ENCODE results near the gene CRYBA4.

CRYBA4 gene

DNA sequence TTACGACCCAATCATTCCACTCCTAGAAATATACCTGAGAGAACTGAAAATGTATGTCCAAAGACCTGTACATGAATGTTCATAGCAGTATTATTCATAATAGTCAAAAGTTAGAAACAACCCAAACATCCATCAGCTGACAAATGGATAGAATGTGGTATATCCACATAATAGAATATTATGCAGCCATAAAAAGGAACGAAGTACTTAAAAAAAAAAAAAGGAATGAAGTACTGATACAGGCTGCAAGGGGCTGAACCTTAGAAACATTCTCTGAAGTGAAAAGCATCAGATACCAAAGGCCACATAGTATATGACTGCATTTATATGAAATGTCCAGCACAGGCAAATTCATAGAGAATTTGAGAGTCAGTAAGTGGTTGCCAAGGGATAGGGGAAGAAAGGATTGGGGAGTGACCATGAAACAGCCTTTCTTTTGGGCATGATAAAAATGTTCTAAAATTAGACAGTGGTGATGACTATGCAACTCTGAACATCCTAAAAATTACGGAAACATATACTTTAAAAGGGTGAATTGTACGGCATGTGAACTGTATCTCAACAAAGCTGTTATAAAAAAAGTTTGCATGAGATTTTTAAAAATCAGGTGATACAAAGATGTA is 33.7 kb upstream of the CRYBA4 start:
- Histone ChIP-seq H3K9me3 (ENCODE audit: insufficient read depth, low read length) (no peaks in the 10 kb centered on the region), H3K9ac (ENCODE audit: insufficient read length, low read depth) (no peak overlapping the region), H3K4me3 (ENCODE audit: insufficient read length, low read depth) (no peak overlapping the region), H3K27me3 (ENCODE audit: insufficient read depth, insufficient read length) (no peaks in the 10 kb centered on the region), H3K36me3 (ENCODE audit: insufficient read depth, insufficient read length, low read length) (peaks cover 6% of the 10 kb centered on the region), H3K4me1 (ENCODE audit: insufficient read depth, insufficient read length) (peaks cover 10% of the 10 kb centered on the region)
- TF ChIP-seq ZNF274 (IDR thresholded peaks at IDR 0.05; ENCODE audit: low read depth, low read length) = no peak
- no peak for TF ChIP-seq SUZ12 (IDR thresholded peaks at IDR 0.05; ENCODE audit: extremely low read depth, insufficient read depth, insufficient read length)
- no peak for TF ChIP-seq YY1 (IDR thresholded peaks at IDR 0.05; ENCODE audit: insufficient read depth, insufficient read length)
- DNase-seq (ENCODE audit: low read depth, low spot score) = no peak

DNA sequence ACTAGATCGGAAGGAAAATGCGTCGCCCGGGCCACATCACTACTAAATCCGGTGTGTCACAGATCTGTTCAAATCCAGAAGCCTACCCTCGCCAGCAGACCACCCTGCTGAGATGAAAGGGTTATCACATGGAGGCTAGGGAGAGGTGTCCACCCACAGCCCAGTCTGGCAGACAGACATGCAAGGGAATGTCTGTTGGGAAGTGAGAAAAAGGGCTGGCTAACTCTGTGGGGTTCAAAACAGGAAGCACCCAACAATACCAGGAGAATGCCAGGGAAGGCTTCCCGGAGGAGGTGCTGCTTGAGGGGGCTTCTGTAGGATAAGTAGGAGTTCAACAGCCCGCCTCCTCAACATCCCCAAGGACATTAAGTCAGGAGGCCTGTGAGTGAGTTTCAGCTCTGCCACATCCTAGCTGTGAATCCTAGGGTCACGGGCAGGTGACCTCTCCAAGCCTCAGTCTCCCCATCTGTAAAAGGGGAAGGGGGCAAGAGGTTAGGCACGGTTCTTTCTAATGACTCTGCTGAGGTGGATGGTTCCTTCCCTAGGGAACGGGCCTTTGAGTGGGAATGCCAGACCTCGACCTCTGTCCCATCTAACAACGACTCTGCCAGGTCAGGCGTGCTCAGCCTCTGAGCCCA is 32.9 kb upstream of the CRYBA4 start:
- TF ChIP-seq ZNF274 (IDR thresholded peaks at IDR 0.05; ENCODE audit: low read depth, low read length) (no peak), YY1 (IDR thresholded peaks at IDR 0.05; ENCODE audit: insufficient read depth, insufficient read length) (no peak), SUZ12 (IDR thresholded peaks at IDR 0.05; ENCODE audit: extremely low read depth, insufficient read depth, insufficient read length) (no peak)
- peak overlapping the region; percentile 83 for H3K9ac ChIP-seq (ENCODE audit: insufficient read length, low read depth)
- peak overlapping the region; percentile 65 for H3K4me3 ChIP-seq (ENCODE audit: insufficient read length, low read depth)
- H3K36me3 ChIP-seq (ENCODE audit: insufficient read depth, insufficient read length, low read length) = peaks cover 4% of the 10 kb centered on the region
- H3K9me3 ChIP-seq (ENCODE audit: insufficient read depth, low read length) = no peaks in the 10 kb centered on the region
- H3K4me1 ChIP-seq (ENCODE audit: insufficient read depth, insufficient read length) = peaks cover 10% of the 10 kb centered on the region
- DNase-seq (ENCODE audit: low read depth, low spot score) = no peak
- H3K27me3 ChIP-seq (ENCODE audit: insufficient read depth, insufficient read length) = no peaks in the 10 kb centered on the region

DNA sequence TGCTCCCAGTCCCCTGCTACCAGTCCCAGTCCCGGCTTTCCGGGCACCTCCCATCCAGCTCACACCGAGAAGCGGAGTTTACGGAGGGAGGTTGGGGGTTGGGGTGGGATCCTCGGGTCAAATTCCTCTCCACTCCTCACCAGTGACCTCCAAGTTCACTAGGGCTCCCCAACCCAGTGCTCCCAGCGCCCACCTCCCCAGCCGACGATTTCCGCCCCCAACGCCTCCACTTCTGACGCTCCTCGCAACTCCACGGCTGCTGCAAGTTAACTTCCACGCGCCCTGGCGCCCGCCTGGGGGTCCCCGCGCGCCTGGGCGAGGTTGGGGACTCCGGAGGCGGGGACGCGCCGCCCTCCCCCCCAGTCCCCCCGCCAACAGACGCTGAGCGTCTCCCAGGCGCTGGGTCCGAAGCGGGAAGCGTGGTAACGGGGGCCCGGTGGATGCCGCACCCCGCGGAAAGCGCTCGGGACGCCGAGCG is 32.4 kb upstream of the CRYBA4 start:
- H3K4me1 ChIP-seq (ENCODE audit: insufficient read depth, insufficient read length) = peaks cover 10% of the 10 kb centered on the region
- TF ChIP-seq SUZ12 (IDR thresholded peaks at IDR 0.05; ENCODE audit: extremely low read depth, insufficient read depth, insufficient read length) (no peak), YY1 (IDR thresholded peaks at IDR 0.05; ENCODE audit: insufficient read depth, insufficient read length) (no peak), ZNF274 (IDR thresholded peaks at IDR 0.05; ENCODE audit: low read depth, low read length) (no peak)
- DNase-seq (ENCODE audit: low read depth, low spot score) = no peak
- H3K27me3 ChIP-seq (ENCODE audit: insufficient read depth, insufficient read length) = no peaks in the 10 kb centered on the region
- peak overlapping the region; percentile 83 for H3K9ac ChIP-seq (ENCODE audit: insufficient read length, low read depth)
- no peaks in the 10 kb centered on the region for H3K36me3 ChIP-seq (ENCODE audit: insufficient read depth, insufficient read length, low read length)
- peak overlapping the region; percentile 65 for H3K4me3 ChIP-seq (ENCODE audit: insufficient read length, low read depth)
- H3K9me3 ChIP-seq (ENCODE audit: insufficient read depth, low read length) = no peaks in the 10 kb centered on the region

DNA sequence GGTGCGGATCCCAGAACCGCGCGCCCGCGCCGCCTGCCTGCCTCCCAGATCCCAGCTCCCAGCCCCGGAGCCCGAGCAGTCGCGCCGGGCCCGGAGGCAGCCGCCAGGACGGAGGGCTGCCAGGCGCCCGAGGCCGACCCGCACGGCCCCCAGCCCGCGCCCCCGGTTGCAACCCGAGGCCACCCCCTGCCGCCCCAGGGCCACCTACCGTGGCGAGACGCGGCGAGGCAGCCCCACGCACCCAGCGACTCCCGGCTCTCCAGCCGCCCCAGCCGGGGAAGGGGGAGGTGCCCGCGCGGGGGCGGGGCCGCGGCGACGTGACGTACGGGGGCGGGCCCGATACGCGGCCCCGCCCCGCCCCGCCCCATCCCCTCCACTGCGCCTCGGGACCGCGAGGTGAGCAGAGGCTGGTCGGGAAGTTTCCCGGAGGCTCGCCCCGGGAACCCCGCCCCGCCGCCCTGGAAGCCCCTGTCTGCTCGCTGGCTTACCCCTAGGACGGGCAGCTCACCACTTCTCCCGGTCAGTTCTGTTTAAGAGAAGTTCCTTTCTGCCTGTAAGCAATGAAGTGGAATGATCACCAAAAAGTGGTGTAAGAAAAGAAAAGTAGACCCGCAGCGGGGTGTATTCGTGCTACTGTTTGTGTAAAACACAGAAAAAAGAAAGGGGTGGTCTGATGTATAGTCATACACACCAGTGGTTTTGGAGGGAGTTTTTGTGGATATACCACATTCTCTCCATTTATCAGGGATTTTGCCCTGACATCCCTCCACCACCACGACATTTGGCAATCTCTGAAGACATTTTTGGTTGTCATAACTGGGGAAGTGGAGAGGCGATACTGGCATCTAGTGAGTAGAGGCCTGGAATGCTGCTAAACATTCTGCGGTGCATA is 31.7 kb upstream of the CRYBA4 start, which contains the start of gene TPST2:
TSS of gene TPST2 (minus strand) at position 288 of the 892 bp plus-strand sequence. CDS start 48,502 bp downstream, outside the sequence.
- no peak for TF ChIP-seq ZNF274 (IDR thresholded peaks at IDR 0.05; ENCODE audit: low read depth, low read length)
- TF ChIP-seq YY1 (IDR thresholded peaks at IDR 0.05; ENCODE audit: insufficient read depth, insufficient read length) = no peak
- no peak for TF ChIP-seq SUZ12 (IDR thresholded peaks at IDR 0.05; ENCODE audit: extremely low read depth, insufficient read depth, insufficient read length)
- no peaks in the 10 kb centered on the region for H3K9me3 ChIP-seq (ENCODE audit: insufficient read depth, low read length)

DNA sequence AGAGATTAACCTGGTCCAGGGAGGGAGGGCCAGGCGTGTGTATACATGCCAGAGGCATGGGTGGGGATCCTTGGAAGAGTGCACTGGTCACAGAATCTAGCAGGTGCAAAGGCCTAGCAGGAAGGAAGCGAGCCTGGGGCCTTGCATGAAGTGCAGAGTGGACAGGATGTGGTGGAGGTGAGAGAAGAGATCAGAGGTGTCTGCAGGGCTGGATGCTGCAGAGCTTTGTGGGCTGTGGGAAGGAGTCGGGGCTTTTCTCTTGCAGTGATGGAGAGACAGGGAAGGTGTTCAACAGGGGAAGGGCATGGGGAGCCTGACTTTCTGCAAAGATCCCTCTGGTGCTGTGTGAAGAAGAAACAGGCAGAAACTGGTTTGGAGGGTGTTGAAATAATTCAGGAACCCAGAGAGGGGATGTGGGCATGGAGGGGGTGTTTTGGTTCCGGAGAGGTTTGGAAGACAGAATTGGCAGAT is 29.3 kb upstream of the CRYBA4 start:
- no peaks in the 10 kb centered on the region for H3K9me3 ChIP-seq (ENCODE audit: insufficient read depth, low read length)
- no peaks in the 10 kb centered on the region for H3K36me3 ChIP-seq (ENCODE audit: insufficient read depth, insufficient read length, low read length)
- TF ChIP-seq YY1 (IDR thresholded peaks at IDR 0.05; ENCODE audit: insufficient read depth, insufficient read length) (no peak), ZNF274 (IDR thresholded peaks at IDR 0.05; ENCODE audit: low read depth, low read length) (no peak), SUZ12 (IDR thresholded peaks at IDR 0.05; ENCODE audit: extremely low read depth, insufficient read depth, insufficient read length) (no peak)
- no peak overlapping the region for H3K4me3 ChIP-seq (ENCODE audit: insufficient read length, low read depth)
- no peaks in the 10 kb centered on the region for H3K27me3 ChIP-seq (ENCODE audit: insufficient read depth, insufficient read length)
- no peak for DNase-seq (ENCODE audit: low read depth, low spot score)
- H3K4me1 ChIP-seq (ENCODE audit: insufficient read depth, insufficient read length) = peaks cover 5% of the 10 kb centered on the region
- no peak overlapping the region for H3K9ac ChIP-seq (ENCODE audit: insufficient read length, low read depth)

More for the DNA sequence above, 31.7 kb upstream of the CRYBA4 start, which contains the start of gene TPST2:
- peak within 1 kb of the TSS; percentile 83 for H3K9ac ChIP-seq (ENCODE audit: insufficient read length, low read depth)
- H3K4me3 ChIP-seq (ENCODE audit: insufficient read length, low read depth) = peak within 1 kb of the TSS; percentile 65
- no peaks in the 10 kb centered on the region for H3K27me3 ChIP-seq (ENCODE audit: insufficient read depth, insufficient read length)
- no peaks in the 10 kb centered on the region for H3K36me3 ChIP-seq (ENCODE audit: insufficient read depth, insufficient read length, low read length)
- DNase-seq (ENCODE audit: low read depth, low spot score) = peak; percentile 47
- H3K4me1 ChIP-seq (ENCODE audit: insufficient read depth, insufficient read length) = peaks cover 9% of the 10 kb centered on the region

DNA sequence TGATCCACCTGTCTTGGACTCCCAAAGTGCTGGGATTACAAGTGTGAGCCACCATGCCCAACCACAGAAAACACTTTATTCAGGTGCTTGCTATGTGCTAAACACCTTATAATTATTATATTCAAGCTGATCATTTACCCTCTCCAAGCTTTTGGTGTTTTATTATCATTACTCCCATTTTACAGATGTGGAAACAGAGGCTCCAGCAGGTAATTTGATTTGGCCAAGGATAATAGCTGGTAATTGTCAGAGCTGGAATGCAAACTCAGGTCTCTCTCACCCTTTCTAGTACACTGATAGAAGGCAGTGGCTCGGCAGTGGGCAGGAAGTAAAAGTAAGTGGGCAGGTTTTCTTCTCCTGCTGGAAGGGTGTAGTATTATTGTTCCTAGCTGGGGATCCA is 28.0 kb upstream of the CRYBA4 start:
- Histone ChIP-seq H3K9ac (ENCODE audit: insufficient read length, low read depth) (no peak overlapping the region), H3K36me3 (ENCODE audit: insufficient read depth, insufficient read length, low read length) (no peaks in the 10 kb centered on the region), H3K4me3 (ENCODE audit: insufficient read length, low read depth) (no peak overlapping the region), H3K9me3 (ENCODE audit: insufficient read depth, low read length) (no peaks in the 10 kb centered on the region), H3K27me3 (ENCODE audit: insufficient read depth, insufficient read length) (no peaks in the 10 kb centered on the region), H3K4me1 (ENCODE audit: insufficient read depth, insufficient read length) (peaks cover 5% of the 10 kb centered on the region)
- no peak for TF ChIP-seq YY1 (IDR thresholded peaks at IDR 0.05; ENCODE audit: insufficient read depth, insufficient read length)
- no peak for DNase-seq (ENCODE audit: low read depth, low spot score)

Measured in NT2/D1 (cell line).